Measurements from ENCODE around the gene CCDC124.

The CCDC124 gene

DNA sequence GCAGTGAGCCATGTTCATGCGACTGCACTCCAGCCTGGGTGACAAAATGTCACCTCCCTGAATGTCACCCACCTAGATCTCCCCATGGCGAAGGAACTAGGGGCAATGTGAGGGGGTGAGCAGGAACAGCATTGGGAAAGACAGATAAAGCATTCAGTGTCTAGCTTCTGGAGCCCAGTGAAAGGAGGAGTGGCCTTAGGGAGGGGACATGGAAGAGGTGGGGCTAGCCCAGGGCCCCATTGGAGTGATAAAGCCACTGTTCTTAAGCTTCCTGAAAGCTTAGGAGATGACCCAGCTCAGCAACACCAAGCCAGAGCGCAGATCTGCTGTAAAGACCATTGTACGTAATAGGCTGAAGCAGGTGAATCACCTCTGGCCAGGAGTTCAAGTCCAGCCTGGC lies 21.1 kb downstream of the CCDC124 start:
- Histone ChIP-seq H3K79me2 (ENCODE audit: control insufficient read depth, insufficient read depth, low read length) (no peaks in the 10 kb centered on the region), H4K5ac (ENCODE audit: low read length) (no peak overlapping the region), H3K18ac (ENCODE audit: low read length) (no peak overlapping the region), H3K4ac (ENCODE audit: low read depth, low read length) (no peak overlapping the region), H3K23ac (ENCODE audit: low read length) (no peak overlapping the region), H2BK15ac (replicated peaks; ENCODE audit: low read depth) (no peak overlapping the region), H3K36me3 (ENCODE audit: control insufficient read depth, insufficient read depth, low read length) (no peaks in the 10 kb centered on the region), H4K8ac (ENCODE audit: low read depth, low read length) (no peak overlapping the region), H3K9ac (ENCODE audit: low read length) (no peak overlapping the region), H3K27ac (ENCODE audit: low read depth, low read length) (no peak overlapping the region), H3K4me2 (ENCODE audit: low read length) (no peak overlapping the region), H2BK5ac (ENCODE audit: low read length) (no peak overlapping the region), H2BK120ac (ENCODE audit: low read depth, low read length) (no peak overlapping the region), H3K56ac (ENCODE audit: low read length) (no peak overlapping the region), H2AK5ac (ENCODE audit: low read length) (no peak overlapping the region), H3K4me3 (ENCODE audit: low read length) (no peak overlapping the region), H3K79me1 (ENCODE audit: low read length) (no peaks in the 10 kb centered on the region), H3K27me3 (ENCODE audit: insufficient read depth, low read length, poor library complexity) (peaks cover 40% of the 10 kb centered on the region), H3K4me1 (ENCODE audit: control insufficient read depth, low read depth, low read length) (peaks cover 2% of the 10 kb centered on the region)
- WGBS (ENCODE audit: extremely low coverage, insufficient coverage, low lambda C conversion rate), result no CpG with 5 or more reads among the region's 4 CpGs
- DNase-seq, result peak; percentile 29

DNA sequence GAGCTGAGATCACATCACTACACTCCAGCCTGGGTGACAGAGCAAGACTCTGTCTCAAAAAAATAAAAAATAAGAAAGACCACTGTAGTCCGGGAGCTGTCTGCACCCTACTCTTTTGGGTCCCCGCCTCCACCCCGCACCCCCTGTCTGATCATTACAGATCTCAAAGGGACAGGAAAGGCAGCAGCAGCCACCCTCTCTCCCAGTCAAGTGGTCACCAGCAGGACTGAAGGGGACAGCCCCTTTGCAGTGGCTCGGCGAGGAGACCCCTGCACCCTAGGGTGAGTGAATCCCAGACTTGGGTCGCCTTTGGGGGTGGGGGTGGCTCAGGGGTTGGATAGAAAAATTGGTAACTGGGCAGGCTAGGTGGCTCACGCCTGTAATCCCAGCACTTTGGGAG lies 21.6 kb downstream of the CCDC124 start:
- Histone ChIP-seq H3K9ac (ENCODE audit: low read length) (no peak overlapping the region), H3K79me1 (ENCODE audit: low read length) (no peaks in the 10 kb centered on the region), H2BK120ac (ENCODE audit: low read depth, low read length) (no peak overlapping the region), H3K27ac (ENCODE audit: low read depth, low read length) (no peak overlapping the region), H3K4me2 (ENCODE audit: low read length) (no peak overlapping the region), H4K8ac (ENCODE audit: low read depth, low read length) (no peak overlapping the region), H3K18ac (ENCODE audit: low read length) (no peak overlapping the region), H3K36me3 (ENCODE audit: control insufficient read depth, insufficient read depth, low read length) (no peaks in the 10 kb centered on the region), H2AK5ac (ENCODE audit: low read length) (no peak overlapping the region), H2BK5ac (ENCODE audit: low read length) (no peak overlapping the region), H3K4ac (ENCODE audit: low read depth, low read length) (no peak overlapping the region), H2BK15ac (replicated peaks; ENCODE audit: low read depth) (no peak overlapping the region), H3K27me3 (ENCODE audit: insufficient read depth, low read length, poor library complexity) (peaks cover 35% of the 10 kb centered on the region), H3K23ac (ENCODE audit: low read length) (no peak overlapping the region), H3K56ac (ENCODE audit: low read length) (no peak overlapping the region), H3K4me1 (ENCODE audit: control insufficient read depth, low read depth, low read length) (peaks cover 2% of the 10 kb centered on the region), H3K79me2 (ENCODE audit: control insufficient read depth, insufficient read depth, low read length) (no peaks in the 10 kb centered on the region), H4K5ac (ENCODE audit: low read length) (no peak overlapping the region), H3K4me3 (ENCODE audit: low read length) (no peak overlapping the region)
- WGBS (ENCODE audit: extremely low coverage, insufficient coverage, low lambda C conversion rate), result no CpG with 5 or more reads among the region's 7 CpGs
- DNase-seq, result no peak

DNA sequence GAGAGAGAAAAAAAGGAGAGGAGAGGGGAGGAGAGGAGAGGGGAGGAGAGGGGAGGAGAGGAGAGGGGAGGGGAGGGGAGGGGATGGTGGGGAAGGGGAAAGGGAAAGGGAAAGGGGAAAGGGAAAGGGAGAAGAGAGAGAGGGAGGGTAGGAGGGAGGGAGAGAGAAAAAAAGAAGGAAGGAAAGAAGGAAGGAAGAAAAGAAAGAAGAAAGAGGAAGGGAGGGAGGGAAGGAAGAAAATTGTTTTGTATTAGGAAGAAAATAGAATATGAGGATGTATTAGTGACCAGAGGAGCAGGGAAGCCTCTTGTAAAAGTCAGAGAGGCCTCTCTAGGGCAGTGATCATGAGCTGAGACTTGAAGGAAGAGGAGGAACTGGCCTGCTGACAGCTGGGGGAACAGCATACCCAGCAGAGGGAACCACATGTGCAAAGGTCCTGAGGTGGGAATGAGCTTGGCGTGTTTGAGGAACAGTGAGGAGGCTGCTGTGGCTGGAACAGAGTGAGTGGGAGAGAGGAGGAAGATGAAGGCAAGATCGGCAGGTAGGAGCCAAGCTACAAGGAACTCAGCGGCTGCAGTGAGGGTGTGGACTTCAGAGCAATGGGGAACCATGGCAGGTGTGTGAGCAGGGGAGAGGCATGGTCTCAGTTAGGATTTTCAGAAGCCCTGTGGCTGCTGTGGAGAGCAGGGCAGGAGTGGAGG lies 24.5 kb downstream of the CCDC124 start:
- no peak overlapping the region for H3K4ac ChIP-seq (ENCODE audit: low read depth, low read length)
- H3K27ac ChIP-seq (ENCODE audit: low read depth, low read length), result no peak overlapping the region
- H2BK120ac ChIP-seq (ENCODE audit: low read depth, low read length), result no peak overlapping the region
- H3K79me2 ChIP-seq (ENCODE audit: control insufficient read depth, insufficient read depth, low read length), result no peaks in the 10 kb centered on the region
- H2BK5ac ChIP-seq (ENCODE audit: low read length), result no peak overlapping the region
- no peak overlapping the region for H4K8ac ChIP-seq (ENCODE audit: low read depth, low read length)
- H3K56ac ChIP-seq (ENCODE audit: low read length), result no peak overlapping the region
- H3K4me2 ChIP-seq (ENCODE audit: low read length), result no peak overlapping the region
- H3K4me1 ChIP-seq (ENCODE audit: control insufficient read depth, low read depth, low read length), result no peaks in the 10 kb centered on the region
- no peak overlapping the region for H4K5ac ChIP-seq (ENCODE audit: low read length)
- no peaks in the 10 kb centered on the region for H3K36me3 ChIP-seq (ENCODE audit: control insufficient read depth, insufficient read depth, low read length)
- no CpG with 5 or more reads among the region's 3 CpGs for WGBS (ENCODE audit: extremely low coverage, insufficient coverage, low lambda C conversion rate)
- no peak for DNase-seq
- no peaks in the 10 kb centered on the region for H3K79me1 ChIP-seq (ENCODE audit: low read length)
- no peak overlapping the region for H2BK15ac ChIP-seq (replicated peaks; ENCODE audit: low read depth)
- H3K27me3 ChIP-seq (ENCODE audit: insufficient read depth, low read length, poor library complexity), result peaks cover 11% of the 10 kb centered on the region
- no peak overlapping the region for H2AK5ac ChIP-seq (ENCODE audit: low read length)
- H3K4me3 ChIP-seq (ENCODE audit: low read length), result no peak overlapping the region
- H3K23ac ChIP-seq (ENCODE audit: low read length), result no peak overlapping the region
- H3K9ac ChIP-seq (ENCODE audit: low read length), result no peak overlapping the region
- no peak overlapping the region for H3K18ac ChIP-seq (ENCODE audit: low read length)

DNA sequence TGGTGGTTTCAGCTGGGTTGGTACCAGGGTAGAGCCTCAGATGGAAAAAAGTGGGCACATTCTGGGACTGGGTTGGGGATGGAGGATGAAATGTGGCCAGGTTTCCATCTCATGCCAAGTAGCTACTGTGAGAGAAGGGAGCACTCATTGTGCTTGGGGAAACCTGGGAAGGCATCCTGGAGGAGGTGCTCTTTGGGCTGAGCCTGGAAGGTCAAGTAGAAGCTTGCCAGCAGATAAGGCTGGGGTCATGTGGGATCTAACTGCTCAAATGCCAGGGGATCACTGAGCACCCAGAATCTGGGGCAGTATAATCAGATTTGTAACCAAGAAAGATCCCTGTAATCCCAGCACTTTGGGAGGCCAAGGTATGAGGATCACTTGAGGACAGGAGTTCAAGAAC lies 25.1 kb downstream of the CCDC124 start:
- Histone ChIP-seq H2BK15ac (replicated peaks; ENCODE audit: low read depth) (no peak overlapping the region), H3K27ac (ENCODE audit: low read depth, low read length) (no peak overlapping the region), H3K18ac (ENCODE audit: low read length) (no peak overlapping the region), H3K4me3 (ENCODE audit: low read length) (no peak overlapping the region), H2BK5ac (ENCODE audit: low read length) (no peak overlapping the region), H3K9ac (ENCODE audit: low read length) (no peak overlapping the region), H3K79me2 (ENCODE audit: control insufficient read depth, insufficient read depth, low read length) (no peaks in the 10 kb centered on the region), H3K27me3 (ENCODE audit: insufficient read depth, low read length, poor library complexity) (peaks cover 5% of the 10 kb centered on the region), H3K4me1 (ENCODE audit: control insufficient read depth, low read depth, low read length) (no peaks in the 10 kb centered on the region), H4K5ac (ENCODE audit: low read length) (no peak overlapping the region), H3K4me2 (ENCODE audit: low read length) (no peak overlapping the region), H4K8ac (ENCODE audit: low read depth, low read length) (no peak overlapping the region), H3K79me1 (ENCODE audit: low read length) (no peaks in the 10 kb centered on the region), H2AK5ac (ENCODE audit: low read length) (no peak overlapping the region), H2BK120ac (ENCODE audit: low read depth, low read length) (no peak overlapping the region), H3K36me3 (ENCODE audit: control insufficient read depth, insufficient read depth, low read length) (no peaks in the 10 kb centered on the region), H3K23ac (ENCODE audit: low read length) (no peak overlapping the region), H3K4ac (ENCODE audit: low read depth, low read length) (no peak overlapping the region), H3K56ac (ENCODE audit: low read length) (no peak overlapping the region)
- DNase-seq, result no peak

DNA sequence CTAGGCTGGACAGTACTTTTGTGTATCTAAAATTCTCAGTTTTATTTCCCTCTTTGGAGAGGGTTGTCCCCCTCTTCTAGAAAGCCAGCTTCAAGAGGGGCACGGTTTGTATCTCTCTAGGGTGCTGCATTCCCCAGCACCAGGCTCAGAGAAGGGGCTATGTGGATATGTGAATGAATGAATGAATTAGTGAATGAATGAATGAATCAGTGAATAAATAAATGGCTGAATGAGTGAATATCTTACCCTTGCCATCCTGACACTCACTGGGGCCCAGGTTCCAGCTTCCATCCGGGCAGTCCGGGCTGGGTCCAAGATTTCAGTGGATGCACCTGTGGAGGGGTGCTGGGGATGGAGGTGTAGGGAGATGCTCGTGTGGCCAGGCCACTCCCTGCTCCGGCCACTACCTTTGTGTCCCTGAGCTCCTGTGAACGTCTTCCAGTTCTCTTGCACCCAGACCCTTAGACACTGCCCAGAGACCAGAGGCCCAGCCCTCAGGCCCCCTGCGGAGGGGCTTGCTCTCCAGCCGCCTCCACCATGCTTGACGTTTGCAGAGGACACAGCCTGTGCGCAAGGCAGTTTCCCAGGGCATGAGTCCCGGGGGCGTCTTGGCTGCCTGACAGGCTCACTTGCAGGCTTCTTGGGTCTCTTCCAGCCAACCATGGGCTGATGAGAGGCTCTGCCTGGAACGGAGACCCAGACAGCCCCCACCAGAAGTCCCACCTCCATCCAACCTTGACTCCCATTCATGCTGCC lies 31.3 kb downstream of the CCDC124 start:
- no peaks in the 10 kb centered on the region for H3K79me2 ChIP-seq (ENCODE audit: control insufficient read depth, insufficient read depth, low read length)
- no peaks in the 10 kb centered on the region for H3K27me3 ChIP-seq (ENCODE audit: insufficient read depth, low read length, poor library complexity)
- no peak overlapping the region for H2AK5ac ChIP-seq (ENCODE audit: low read length)
- no peak overlapping the region for H3K9ac ChIP-seq (ENCODE audit: low read length)
- H3K27ac ChIP-seq (ENCODE audit: low read depth, low read length), result no peak overlapping the region
- no peak overlapping the region for H3K23ac ChIP-seq (ENCODE audit: low read length)
- no peak overlapping the region for H2BK120ac ChIP-seq (ENCODE audit: low read depth, low read length)
- H4K5ac ChIP-seq (ENCODE audit: low read length), result no peak overlapping the region
- DNase-seq, result no peak
- H4K8ac ChIP-seq (ENCODE audit: low read depth, low read length), result no peak overlapping the region
- H3K79me1 ChIP-seq (ENCODE audit: low read length), result no peaks in the 10 kb centered on the region
- no peak overlapping the region for H2BK5ac ChIP-seq (ENCODE audit: low read length)
- no peak overlapping the region for H3K56ac ChIP-seq (ENCODE audit: low read length)
- H2BK15ac ChIP-seq (replicated peaks; ENCODE audit: low read depth), result no peak overlapping the region
- no peak overlapping the region for H3K4ac ChIP-seq (ENCODE audit: low read depth, low read length)
- no peaks in the 10 kb centered on the region for H3K36me3 ChIP-seq (ENCODE audit: control insufficient read depth, insufficient read depth, low read length)
- no peaks in the 10 kb centered on the region for H3K4me1 ChIP-seq (ENCODE audit: control insufficient read depth, low read depth, low read length)
- WGBS (ENCODE audit: extremely low coverage, insufficient coverage, low lambda C conversion rate), result no CpG with 5 or more reads among the region's 13 CpGs
- no peak overlapping the region for H3K18ac ChIP-seq (ENCODE audit: low read length)
- no peak overlapping the region for H3K4me2 ChIP-seq (ENCODE audit: low read length)
- no peak overlapping the region for H3K4me3 ChIP-seq (ENCODE audit: low read length)
